Astrocyte of the cerebellum (primary cell): ENCODE results near the gene STK16.

ENCODE experiments used
- DNase-seq: peaks from one replicate; pipeline ENCODE4 v3.0.0-alpha.2; 2011; ENCODE audit warnings: low read depth
- H3K4me3 ChIP-seq: 2 replicates; pipeline ENCODE4 v1.5.1; 2011; ENCODE audit warnings: mild to moderate bottlenecking, low read depth, low read length, moderate library complexity
- in situ Hi-C: cut with HindIII; loops from 2 replicates; pipeline ENCODE4 v1.10.0; 2017; ENCODE audit warnings: low sequenced_read_pairs
- TF ChIP-seq, protein P1 (sequence below): IDR thresholded peaks from 2 replicates; pipeline ENCODE4 v1.5.1; 2012; ENCODE audit warnings: low read length, low read depth, moderate library complexity, mild to moderate bottlenecking; ENCODE audit errors: missing control alignments

The STK16 gene

GRCh38 chr2:219292616-219293015, 47.3 kb downstream of the STK16 start:
- in situ Hi-C loops, result no loop called here
- no peak for DNase-seq
- TF ChIP-seq, protein P1, sequence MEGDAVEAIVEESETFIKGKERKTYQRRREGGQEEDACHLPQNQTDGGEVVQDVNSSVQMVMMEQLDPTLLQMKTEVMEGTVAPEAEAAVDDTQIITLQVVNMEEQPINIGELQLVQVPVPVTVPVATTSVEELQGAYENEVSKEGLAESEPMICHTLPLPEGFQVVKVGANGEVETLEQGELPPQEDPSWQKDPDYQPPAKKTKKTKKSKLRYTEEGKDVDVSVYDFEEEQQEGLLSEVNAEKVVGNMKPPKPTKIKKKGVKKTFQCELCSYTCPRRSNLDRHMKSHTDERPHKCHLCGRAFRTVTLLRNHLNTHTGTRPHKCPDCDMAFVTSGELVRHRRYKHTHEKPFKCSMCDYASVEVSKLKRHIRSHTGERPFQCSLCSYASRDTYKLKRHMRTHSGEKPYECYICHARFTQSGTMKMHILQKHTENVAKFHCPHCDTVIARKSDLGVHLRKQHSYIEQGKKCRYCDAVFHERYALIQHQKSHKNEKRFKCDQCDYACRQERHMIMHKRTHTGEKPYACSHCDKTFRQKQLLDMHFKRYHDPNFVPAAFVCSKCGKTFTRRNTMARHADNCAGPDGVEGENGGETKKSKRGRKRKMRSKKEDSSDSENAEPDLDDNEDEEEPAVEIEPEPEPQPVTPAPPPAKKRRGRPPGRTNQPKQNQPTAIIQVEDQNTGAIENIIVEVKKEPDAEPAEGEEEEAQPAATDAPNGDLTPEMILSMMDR, result no peak
- H3K4me3 ChIP-seq, result no peak overlapping the region

DNA sequence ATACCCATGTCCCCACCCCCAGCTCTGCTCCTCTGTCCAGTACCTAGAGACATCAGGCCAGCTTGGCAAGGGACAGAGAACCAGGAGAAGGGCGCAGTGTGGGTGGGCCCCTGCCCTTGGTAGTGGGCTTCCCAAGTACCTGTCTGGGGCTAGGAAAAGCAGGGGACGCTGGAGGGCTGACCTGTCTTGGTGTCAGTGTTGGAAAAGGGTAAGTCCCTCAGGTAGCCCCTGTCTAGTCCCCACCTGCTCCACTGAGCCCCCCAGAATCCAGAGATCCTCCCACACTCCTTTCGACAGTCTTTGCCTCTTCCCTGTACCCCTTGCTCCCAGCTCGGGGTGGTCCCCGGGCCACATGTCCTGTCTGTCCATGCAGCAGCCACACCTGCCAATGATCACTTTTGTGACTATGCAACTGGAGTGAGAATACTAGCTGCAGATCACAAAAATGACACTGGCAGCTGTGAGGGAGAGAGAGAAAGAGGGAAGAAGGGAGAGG, 48.5 kb downstream of the STK16 start:
- TF ChIP-seq, protein P1, result no peak
- in situ Hi-C loops, result no loop called here
- no peak overlapping the region for H3K4me3 ChIP-seq
- no peak for DNase-seq

DNA sequence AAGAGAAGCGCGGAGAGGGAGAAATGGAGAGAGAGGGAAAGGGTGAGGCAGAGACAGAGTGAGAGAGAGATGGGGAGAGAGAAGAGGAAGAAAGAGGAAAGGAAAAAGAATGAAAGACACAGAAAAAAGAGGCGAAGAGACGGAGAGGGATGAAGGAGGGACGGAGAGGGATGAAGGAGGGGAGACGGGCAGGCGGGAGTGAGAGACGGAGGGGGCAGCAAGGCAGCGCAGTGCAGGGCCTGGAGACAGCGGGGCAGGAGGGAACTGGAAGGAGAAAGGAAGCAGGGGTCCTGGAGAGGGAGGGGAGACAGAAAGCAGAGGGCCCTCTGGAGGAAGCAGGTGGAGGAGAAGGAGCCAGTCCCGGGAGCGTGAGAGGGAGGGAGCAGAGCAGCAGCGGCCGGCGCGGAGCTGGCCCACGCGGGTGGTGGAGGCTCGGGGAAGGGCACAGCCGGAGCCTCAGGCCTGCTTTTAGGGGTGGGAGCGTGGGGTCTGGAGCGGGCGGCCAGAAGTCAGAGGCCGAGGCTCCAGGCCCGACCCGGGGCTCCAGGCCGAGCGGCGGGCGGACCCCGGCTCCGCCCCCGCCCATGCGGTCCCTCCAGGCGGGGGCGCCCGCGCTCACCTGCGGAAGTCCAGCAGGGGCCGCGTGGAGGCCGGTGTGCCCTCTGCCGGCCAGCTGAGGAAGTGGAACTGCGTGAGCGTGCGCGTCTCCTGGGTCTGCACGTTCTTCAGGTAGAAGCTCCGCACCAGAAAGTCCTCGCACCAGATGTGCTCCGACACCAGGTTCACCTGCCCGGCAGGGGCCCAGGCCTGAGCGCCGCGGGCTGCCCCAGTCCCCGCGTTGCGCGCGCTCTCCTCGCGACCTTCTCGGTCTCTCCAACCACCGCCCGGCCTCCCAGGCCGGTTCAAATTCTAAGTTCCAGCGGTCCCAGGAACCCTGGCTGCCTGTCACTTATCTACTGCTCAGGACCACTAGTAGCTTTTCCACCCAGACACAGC, 49.4 kb downstream of the STK16 start:
- peak; percentile 40 for DNase-seq
- TF ChIP-seq, protein P1, result peak; percentile 84
- peak overlapping the region; percentile 42 for H3K4me3 ChIP-seq
- in situ Hi-C loops, result no loop called here

GRCh38 chr2:219296142-219296541, 50.9 kb downstream of the STK16 start:
- TF ChIP-seq, protein P1, result no peak
- in situ Hi-C loops, result no loop called here
- H3K4me3 ChIP-seq, result no peak overlapping the region
- no peak for DNase-seq

GRCh38 chr2:219296631-219297391, 51.5 kb downstream of the STK16 start:
- TF ChIP-seq, protein P1, result no peak
- H3K4me3 ChIP-seq, result no peak overlapping the region
- DNase-seq, result no peak
- in situ Hi-C loops, result no loop called here

DNA sequence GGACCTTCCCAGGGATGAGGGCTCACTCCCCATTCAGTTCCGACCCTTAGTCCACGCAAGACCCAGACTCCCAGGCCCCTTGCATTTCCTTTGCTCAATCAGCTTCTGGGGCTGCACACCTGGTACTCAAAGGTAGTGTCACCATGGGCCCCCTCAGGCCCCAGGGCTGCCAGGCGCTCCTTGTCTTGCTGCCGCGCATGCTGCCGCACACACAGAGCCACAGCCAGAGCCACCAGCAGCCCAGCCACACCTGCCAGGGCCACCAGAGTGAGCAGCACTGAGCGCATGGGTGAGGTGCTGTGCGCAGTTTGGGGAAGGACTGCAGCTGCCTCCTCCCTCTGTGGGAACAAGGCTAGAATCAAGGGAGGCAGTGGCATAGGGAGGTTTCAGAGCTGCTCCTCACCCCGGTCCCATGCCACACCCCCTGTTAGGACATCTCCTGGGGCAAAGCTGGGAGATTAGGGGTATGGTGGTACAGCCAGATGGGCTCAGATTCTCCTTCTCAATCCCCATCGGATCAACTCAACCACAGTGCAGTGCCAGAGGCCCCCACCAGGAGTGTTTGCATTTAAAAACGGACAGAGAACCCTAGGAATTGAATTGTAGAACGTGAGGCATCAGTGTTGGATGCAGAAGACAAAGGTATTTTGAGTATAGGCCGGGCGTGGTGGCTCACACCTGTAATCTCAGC, 52.6 kb downstream of the STK16 start:
- in situ Hi-C loops, result no loop called here
- TF ChIP-seq, protein P1, result peak; percentile 26
- DNase-seq, result no peak
- no peak overlapping the region for H3K4me3 ChIP-seq
